ENCODE results near the gene XRCC6.
"Not testable (repeated sequence)": the region's sequence is repeated elsewhere in the genome, so short reads cannot be mapped to it uniquely, and the experiment has no call there.

The XRCC6 gene

DNA sequence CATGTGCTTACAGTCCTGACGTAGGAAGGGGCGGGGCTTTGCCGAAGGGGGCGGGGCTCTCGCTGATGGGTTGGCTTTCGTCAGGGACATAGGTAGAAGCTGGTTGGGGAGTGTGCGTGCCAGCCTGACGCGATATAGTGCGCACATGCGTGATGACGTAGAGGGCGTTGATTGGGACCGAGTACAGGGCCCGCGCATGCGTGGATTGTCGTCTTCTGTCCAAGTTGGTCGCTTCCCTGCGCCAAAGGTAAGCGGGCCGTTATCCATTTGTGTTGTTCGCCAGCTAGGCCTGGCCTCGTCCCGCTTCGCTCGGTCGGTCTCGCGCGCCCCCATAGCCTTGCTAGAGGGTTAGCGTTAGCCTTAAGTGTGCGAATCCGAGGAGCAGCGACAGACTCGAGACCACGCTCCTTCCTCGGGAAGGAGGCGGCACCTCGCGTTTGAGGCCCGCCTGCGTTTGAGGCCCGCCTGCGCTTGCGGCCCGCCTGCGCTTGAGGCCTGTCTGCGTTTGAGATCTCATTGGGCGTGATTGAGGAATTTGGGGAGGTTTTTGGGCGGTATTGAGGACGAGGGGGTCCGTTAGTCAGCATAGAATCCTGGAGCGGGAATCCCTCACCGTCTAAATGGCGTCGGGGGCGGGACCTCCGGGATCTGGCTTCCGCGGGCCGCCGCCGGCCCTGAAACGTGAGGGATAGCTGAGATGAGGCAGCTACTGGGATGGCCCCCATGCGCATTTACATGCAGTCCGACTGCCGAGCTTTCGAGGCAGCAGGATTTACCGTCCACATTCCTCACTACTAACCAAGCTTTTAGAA, at the start of gene XRCC6:
Gene XRCC6, plus strand, starts transcription at position 197 of the 812 bp plus-strand sequence. CDS start 710 bp downstream, outside the sequence.
- in situ Hi-C loops (cut with MboI; ENCODE audit: low sequenced_read_pairs), result no loop called here

DNA sequence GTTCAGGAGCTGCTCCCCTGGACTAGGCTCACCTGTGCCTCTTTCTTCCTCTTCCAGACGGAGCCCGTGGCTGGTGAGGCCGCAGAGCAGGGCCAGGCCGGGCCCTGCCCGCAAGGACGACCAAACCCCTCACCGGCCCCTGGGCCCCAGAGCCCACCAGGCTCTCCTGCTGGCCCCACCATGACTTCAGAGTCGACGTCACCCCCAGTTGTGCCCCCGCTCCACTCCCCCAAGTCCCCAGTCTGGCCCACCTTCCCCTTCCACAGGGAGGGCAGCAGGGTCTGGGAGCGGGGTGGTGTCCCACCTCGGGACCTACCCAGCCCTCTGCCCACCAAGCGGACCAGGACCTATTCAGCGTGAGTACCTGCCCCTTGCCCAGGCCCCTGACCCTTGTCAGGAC, 49.3 kb upstream of the XRCC6 start:
- in situ Hi-C loops (cut with MboI; ENCODE audit: low sequenced_read_pairs), result no loop called here

GRCh38 chr22:41572305-41572704, 48.8 kb upstream of the XRCC6 start:
- in situ Hi-C loops (cut with MboI; ENCODE audit: low sequenced_read_pairs), result not testable (repeated sequence)

- in situ Hi-C loops (cut with MboI; ENCODE audit: low sequenced_read_pairs), result no loop called here
These were observed 47.4 kb upstream of the XRCC6 start for GRCh38 chr22:41573677-41574076.

GRCh38 chr22:41574847-41575381, 46.2 kb upstream of the XRCC6 start:
- in situ Hi-C loops (cut with MboI; ENCODE audit: low sequenced_read_pairs), result no loop called here

DNA sequence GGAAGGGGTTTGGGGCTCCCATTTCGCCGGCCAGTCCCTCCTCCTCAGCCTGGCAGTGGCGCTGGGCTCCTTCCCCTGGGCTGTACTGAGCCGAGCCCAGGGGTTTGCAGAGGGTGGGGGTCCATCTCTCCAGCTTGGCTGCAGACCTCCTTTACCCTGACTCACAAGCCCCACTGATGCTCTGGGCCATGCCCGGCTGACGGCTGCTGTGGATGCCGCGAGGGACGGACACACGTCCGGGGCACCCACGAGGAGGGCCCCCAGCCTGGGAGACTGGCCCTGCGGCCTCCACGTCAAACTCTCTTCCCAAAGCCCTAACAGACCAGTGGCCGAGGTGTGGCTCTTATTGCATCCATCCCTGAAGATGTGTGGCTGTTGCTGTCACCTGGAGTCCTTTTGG, 45.6 kb upstream of the XRCC6 start:
- in situ Hi-C loops (cut with MboI; ENCODE audit: low sequenced_read_pairs), result no loop called here

- in situ Hi-C loops (cut with MboI; ENCODE audit: low sequenced_read_pairs), result no loop called here
These were observed 44.2 kb upstream of the XRCC6 start for GRCh38 chr22:41576877-41577276.

DNA sequence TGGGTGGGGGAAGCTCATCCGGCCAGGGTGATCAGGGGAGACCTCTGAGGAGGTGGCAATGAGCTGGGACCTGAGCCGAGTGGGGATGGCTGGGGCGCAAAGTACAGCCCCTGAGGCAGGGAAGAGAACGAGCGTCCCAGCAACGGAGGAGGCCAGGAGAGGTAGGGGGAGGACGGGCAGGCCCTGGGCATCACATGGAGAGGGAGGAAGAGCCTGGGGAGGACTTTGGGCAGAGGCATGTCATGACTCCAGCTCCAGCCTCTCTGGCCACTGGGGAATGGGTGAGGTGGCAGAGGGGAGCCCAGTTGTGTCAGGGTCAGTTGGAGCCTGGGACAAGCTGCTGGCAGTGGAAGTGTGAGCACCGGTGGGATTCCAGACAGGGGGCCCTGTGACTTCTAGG, 43.0 kb upstream of the XRCC6 start:
- in situ Hi-C loops (cut with MboI; ENCODE audit: low sequenced_read_pairs), result no loop called here

DNA sequence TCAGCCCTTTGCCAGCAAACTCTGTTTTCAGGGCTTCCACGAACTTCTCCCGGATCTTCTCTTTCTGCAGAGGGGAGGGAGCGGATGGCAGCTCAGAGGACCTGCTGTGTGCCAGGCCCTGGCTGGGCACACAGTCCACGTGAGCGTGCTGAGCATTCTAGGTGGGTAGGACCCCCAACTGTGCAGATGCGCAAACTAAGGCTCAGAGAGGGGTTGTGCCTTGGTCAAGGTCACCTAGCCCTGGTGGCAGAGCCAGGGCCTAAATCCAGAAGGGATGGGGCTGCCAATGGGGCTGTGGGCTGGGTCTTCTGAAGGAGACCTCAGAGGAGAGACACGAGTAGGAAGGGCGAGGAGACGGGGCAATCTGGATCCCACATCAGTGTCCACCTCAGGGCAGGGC, 42.3 kb upstream of the XRCC6 start:
- in situ Hi-C loops (cut with MboI; ENCODE audit: low sequenced_read_pairs), result no loop called here

DNA sequence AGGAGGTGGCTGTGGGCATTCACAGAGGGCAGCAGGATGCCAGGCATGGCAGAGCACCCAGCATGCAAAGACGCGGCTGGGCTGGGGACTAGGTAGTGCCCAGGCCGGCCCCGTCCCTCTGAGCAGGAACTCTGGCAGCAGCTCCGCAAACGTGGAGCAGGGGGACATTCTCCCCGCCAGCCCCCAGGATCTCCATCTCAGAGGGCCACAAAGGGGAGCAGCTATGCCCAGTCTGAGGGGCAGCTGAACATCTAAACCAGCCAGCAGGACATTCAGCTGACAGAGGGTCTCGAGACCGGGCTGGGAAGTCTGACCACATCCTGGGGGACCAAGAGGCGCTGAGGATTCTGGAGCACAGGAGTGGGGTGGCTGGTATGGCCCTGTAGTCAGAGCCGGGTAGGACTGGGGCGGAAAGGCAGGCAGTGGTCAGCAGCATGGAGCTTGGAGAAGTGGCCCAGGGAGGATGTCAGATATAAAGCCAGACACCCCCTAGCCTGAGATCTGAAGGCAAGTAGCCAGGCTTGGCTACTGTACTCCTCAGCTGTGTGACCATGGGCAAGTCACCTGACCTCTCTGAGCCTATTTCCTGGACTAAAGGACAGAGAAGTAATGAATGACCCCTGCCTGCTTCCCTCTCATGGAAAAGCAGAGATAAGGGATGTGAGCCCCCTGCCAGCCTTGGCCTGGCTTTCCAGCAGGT, 41.6 kb upstream of the XRCC6 start:
- in situ Hi-C loops (cut with MboI; ENCODE audit: low sequenced_read_pairs), result no loop called here

DNA sequence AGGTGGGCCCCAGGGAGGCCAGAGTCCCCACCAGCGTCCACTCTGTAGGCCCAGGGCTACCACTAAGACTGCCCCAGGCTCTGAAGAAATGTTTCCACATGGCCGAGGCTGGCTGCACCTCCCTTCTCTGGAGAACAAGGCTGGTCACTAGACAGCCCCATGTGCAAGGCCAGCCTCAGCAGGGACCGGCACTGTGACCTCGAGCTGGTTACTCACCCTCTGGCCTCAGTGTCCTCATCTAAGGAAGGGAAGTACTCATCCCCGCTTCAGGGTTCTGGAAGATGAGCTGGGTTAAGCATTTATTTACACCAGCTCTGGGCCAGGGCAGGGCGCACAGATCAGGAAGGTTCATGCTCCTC, 41.1 kb upstream of the XRCC6 start:
- in situ Hi-C loops (cut with MboI; ENCODE audit: low sequenced_read_pairs), result no loop called here

DNA sequence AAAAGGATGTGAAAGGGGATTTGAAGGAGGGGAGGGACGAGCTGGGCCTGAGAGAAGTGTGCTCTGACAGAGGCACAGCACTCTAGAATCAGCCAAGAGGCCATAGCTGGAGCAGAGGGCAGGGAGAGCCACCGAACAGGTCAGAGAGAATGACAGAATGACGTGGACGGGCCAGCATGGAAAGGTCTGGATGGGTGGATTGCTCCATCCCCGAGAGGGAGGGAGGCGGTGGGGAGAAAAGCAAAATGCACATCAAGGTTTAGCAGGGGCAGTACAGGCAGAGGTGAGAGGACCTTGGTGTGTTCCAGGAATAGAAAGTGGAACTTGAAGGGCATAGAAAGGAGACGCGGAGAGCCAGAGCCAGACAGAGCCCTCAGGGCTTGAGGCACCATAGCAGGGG, 38.4 kb upstream of the XRCC6 start:
- in situ Hi-C loops (cut with MboI; ENCODE audit: low sequenced_read_pairs), result no loop called here

GRCh38 chr22:41584881-41585280, 36.2 kb upstream of the XRCC6 start:
- in situ Hi-C loops (cut with MboI; ENCODE audit: low sequenced_read_pairs), result no loop called here

DNA sequence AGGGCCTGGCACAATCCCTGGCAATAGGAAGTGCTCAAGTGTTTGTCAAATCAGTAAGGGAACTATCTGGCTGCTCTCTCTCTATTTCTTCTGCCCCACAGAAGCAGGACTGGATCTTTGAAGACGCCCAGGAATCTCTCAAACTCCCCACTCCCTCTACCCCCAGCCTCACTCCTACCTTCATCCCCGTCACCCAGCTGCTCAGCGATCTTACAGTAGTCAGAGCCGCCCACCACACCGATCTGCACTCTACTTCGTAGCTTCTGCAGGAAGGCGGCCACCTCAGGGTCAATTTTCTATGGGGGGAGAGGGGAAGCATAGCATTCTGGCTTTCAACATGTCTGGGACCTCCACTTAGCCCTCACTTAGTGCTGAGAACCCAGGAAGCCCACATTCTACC, 35.2 kb upstream of the XRCC6 start:
- in situ Hi-C loops (cut with MboI; ENCODE audit: low sequenced_read_pairs), result no loop called here

DNA sequence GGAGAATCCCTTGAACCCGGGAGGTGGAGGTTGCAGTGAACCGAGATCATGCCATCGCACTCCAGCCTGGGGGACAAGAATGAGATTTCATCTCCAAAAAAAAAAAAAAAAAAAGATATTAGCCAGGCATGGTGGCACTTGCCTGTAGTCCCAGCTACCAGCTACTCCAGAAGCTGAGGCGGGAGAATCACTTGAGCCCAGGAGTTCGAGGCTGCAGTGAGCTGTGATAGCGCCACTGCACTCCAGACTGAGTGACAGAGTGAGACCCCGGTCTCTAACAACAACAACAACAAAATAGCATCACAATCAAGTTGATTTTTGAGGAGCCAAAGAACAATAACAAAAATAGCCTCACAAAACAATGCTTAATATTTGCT, 33.8 kb upstream of the XRCC6 start:
- in situ Hi-C loops (cut with MboI; ENCODE audit: low sequenced_read_pairs), result no loop called here

GRCh38 chr22:41589391-41590241, 31.5 kb upstream of the XRCC6 start, which contains the start of gene PMM1:
TSS of gene PMM1 (minus strand) at chr22:41589840. CDS start at chr22:41589805, 35 bp downstream.
- in situ Hi-C loops (cut with MboI; ENCODE audit: low sequenced_read_pairs), result no loop called here

DNA sequence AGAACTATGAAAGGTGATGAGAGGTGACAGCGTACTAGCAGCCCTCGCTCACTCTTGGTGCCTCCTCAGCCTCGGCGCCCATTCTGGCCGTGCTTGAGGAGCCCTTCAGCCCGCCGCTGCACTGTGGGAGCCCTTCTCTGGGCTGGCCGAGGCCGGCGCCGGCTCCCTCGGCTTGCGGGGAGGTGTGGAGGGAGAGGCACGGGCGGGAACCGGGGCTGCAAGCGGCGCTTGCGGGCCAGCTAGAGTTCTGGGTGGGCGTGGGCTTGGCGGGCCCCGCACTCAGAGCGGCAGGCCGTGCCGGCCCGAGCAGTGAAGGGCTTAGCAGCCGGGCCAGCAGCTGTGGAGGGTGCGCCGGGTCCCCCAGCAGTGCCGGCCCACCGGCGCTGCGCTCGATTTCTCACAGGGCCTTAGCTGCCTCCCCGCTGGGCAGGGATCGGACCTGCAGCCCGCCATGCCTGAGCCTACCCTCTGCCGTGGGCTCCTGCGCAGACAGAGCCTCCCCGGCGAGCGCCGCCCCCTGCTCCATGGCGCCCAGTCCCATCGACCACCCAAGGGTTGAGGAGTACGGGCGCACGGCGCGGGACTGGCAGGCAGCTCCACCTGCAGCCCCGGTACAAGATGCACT, 27.6 kb upstream of the XRCC6 start:
- in situ Hi-C loops (cut with MboI; ENCODE audit: low sequenced_read_pairs), result not testable (repeated sequence)

DNA sequence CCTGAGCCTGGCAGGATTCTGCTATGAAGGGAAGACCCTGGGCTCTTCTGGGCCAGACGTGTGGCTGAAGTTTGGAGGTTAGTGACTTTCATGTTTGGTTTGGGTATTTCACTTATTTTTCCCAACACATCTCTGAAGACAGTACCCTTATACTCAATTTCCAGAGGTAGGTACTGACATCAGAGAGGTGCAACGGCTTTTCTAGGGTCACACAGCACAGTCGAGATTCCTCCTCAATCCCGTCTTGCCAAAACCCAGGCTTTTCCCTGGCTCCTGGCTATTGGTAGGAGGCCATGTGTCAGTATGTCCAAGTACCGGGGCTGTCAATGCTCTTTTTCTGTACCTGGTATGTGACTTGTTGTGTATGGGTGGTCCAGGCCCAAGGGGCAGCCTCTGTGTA, 25.4 kb upstream of the XRCC6 start:
- in situ Hi-C loops (cut with MboI; ENCODE audit: low sequenced_read_pairs), result no loop called here

GRCh38 chr22:41596776-41597634, 24.1 kb upstream of the XRCC6 start:
- in situ Hi-C loops (cut with MboI; ENCODE audit: low sequenced_read_pairs), result no loop called here

- in situ Hi-C loops (cut with MboI; ENCODE audit: low sequenced_read_pairs), result no loop called here
These were observed 23.5 kb upstream of the XRCC6 start for GRCh38 chr22:41597635-41597953.
